Daoy (cell line): ENCODE data around the gene KCNK10. TPM values are rescaled to one million over a fixed set of nuclear protein-coding genes. Genes with fewer than 3 reads are reported as not detected.
A peak's percentile ranks its signal among the peaks of the same experiment; 100 is the strongest.

ENCODE experiments used
- DNase-seq: peaks from one replicate; pipeline ENCODE4 v3.0.0-alpha.2; 2015; ENCODE audit warnings: low read depth
- total RNA-seq: library from RNA; depleted of rRNA; stranded (reverse); fragments of >200 nt; shearing (Covaris generic); gene quantifications from 2 replicates; pipeline ENCODE4 v1.2.3, GENCODE V29; 2014; rRNA removed

KCNK10 gene
- total RNA-seq = 0.06 and 0.63 TPM in 2 replicates

- peak; percentile 13 for DNase-seq
Observed at GRCh38 chr14:88323086-88323522, at the start of gene KCNK10. Gene KCNK10, minus strand, starts transcription at chr14:88323269. Its CDS starts 471 bp downstream, at chr14:88322798.

DNA sequence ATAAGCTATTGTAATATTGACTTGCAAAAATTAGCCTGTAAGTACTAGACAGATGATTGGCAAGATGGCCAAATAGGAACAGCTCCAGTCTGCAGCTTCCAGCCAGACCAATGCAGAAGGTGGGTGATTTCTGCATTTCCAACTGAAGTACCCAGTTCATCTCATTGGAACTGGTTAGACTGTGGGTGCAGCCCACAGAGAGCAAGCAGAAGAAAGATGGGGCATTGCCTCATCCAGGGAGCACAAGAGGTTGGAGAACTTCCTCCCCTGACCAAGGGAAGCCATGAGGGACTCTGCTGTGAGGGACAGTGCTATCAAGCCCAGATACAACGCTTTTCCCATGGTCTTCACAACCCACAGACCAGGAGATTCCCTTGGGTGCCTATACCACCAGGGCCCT, 46.4 kb upstream of the KCNK10 start:
- DNase-seq = no peak

DNA sequence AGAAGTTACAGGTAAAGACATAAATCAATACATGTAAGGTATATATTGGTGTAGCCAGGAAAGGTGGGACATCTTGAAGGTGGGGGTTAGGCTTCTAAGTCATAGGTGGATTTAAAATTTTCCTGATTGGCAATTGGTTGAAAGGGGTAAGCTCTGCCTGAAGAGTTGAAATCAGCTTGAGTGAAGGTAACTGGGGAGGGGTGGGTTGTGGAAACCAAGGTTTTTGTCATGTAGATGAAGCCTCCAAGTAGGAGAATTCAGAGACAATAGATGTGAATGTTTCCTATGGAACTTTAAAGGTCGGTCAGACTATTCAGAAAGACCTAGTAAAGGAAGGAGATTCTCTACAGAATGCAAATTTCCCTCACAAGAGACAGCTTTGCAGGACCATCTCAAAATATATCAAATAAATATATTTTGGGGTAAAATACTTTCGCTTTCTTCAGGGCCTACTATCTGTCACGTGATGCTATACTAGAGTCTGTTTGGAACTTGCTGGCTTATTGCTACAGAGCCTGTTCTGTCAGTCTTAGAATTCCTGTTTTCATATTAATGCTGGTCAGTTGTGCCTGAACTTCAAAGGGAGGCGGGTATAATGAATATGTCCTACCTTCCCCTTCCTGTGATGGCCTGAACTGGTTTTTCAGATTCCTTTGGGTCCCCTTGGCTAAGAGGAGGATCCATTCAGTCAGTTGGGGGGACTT, 41.8 kb upstream of the KCNK10 start:
- DNase-seq = no peak

- DNase-seq = no peak
Observed at GRCh38 chr14:88363644-88364043, 40.6 kb upstream of the KCNK10 start.

- no peak for DNase-seq
Observed at GRCh38 chr14:88359500-88359899, 36.4 kb upstream of the KCNK10 start.

DNA sequence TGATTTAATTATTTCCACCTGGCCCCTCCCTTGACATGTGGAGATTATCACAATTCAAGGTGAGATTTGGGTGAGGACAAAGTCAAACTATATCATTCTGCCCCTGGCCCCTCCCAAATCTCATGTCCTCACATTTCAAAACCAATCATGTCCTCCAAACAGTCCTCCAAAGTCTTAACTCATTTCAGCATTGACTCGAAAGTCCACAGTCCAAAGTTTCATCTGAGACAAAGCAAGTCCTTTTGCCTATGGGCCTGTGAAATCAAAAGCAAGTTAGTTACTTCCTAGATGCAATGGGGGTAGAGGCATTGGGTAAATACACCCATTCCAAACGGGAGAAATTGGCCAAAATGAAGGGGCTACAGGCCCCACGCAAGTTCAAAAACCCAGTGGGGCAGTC, 31.3 kb upstream of the KCNK10 start:
- no peak for DNase-seq

DNA sequence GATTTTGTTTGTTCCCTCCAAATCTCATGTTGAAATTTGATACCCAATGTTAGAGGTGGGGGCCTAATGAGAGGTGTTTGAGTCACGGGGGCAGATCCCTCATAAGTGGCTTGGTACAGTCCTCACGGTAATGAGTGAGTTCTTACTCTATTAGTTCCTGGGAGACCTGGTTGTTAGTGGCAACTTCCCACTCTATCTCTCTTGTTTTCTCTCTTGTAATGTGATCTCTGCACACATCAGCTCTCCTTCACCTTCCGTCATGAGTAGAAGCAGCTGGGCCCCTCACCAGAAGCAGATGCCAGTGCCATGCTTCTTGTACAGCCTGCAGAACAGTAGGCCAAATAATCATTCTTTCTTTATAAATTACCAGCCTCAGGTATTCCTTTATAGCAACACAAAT, 29.6 kb upstream of the KCNK10 start:
- DNase-seq = peak; percentile 21

DNA sequence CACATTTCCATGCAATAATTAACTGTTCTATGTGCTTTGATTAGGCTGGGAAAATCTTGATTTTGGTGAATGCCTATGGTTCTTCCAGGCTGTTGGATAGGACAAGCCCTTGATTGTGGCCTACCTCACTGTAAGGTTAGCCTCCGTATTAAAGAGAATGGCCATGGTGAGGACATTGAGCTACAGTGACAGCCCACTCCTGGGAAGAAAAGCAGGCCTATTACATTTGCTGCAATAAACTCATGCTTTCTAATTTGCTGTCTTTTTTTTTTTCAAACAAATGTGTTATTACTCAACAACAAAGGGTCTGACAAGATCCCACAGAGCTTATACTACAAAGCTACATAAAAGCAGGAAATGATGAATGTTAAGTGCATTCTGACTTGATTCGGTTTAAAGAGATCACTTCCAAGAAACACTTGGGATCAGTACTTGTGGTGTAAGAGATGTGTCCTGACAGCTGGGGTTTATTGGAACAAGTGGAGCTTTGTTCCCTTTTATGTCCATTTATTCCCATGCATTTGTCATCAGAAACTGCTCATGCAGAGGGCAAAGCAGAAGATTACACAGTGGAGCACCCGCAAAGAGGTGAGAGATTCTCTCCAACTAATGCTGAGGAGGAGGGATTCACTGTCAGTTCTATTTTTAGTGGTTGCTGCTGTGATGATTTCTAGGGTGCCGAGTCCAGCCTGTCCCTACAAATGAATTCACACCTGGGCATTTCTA, 29.1 kb upstream of the KCNK10 start:
- DNase-seq = peak; percentile 19

- no peak for DNase-seq
Observed at GRCh38 chr14:88348546-88348945, 25.5 kb upstream of the KCNK10 start.

DNA sequence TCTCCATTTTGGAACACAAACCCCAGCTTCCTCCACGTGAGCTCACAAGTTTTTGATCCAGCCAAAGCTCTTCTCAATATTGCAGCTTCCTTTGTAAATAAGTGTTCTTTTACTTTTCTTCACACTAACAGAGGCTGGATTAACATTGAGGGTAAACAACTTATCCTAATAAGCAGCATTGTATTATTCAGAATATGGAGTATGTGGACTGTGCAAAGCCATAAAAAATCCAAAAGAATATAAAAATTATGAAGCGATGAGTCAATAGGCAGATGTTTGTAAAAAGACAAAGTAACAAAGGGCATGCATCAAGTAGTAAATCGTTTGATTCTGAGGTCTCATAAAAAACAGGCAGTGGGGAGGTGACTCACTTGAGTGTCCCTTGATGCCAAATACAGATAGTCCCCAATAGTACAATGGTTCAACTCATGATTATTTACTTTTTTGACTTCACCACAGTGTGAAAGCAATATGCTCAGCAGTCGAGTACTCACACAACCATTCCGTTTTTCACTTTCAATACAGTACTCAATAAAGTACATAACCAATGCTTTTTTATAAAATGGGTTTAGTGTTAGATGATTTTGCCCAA, 23.1 kb upstream of the KCNK10 start:
- DNase-seq = peak; percentile 45

GRCh38 chr14:88342980-88343379, 19.9 kb upstream of the KCNK10 start:
- DNase-seq = no peak

- DNase-seq = no peak
Observed at GRCh38 chr14:88340357-88340756, 17.3 kb upstream of the KCNK10 start.

- no peak for DNase-seq
Observed at GRCh38 chr14:88333036-88333435, 10.0 kb upstream of the KCNK10 start.

DNA sequence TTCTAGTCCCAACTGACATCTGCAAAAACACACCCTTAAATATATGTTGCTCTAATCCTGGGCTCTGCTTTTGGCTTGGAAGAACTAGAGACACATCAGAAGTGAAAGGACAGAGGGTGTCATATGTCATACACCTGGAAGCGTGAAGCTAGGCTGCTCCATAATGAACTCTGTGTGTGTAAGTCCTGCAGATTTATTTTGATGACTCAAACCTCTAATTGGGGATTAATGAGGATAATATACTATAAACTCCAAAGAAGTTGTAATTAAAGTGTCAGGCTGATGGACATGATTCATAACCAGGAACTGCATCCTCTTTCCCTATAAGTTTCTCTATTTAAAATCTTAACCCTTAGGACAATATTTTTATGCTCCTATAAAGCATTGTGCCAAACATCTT, 4.4 kb upstream of the KCNK10 start:
- DNase-seq = no peak

GRCh38 chr14:88326352-88327103, 3.5 kb upstream of the KCNK10 start:
- DNase-seq = peak; percentile 17

GRCh38 chr14:88325883-88326282, 2.8 kb upstream of the KCNK10 start:
- no peak for DNase-seq

GRCh38 chr14:88324930-88325329, 1.9 kb upstream of the KCNK10 start:
- no peak for DNase-seq

DNA sequence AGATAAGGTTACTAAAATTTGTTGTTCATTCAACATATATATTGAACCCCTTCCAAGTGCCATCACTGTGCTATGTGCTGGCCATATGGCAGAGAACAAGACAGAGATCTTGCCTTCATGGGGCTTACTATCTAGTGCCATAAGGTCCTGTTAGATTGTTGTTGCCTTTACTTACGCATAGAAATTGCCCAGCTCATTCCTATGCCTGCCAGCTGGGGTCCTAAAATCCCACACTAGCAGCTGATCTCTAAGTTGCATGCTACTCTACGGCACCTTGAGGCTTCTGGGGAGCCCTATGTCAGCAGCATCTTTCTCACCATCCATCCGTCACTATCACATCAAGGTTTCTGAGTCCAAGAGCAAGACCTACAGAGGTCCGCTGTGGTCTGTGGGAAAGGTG, 1.4 kb upstream of the KCNK10 start:
- DNase-seq = no peak

GRCh38 chr14:88323523-88324199, 592 bp upstream of the KCNK10 start:
- DNase-seq = peak; percentile 62

DNA sequence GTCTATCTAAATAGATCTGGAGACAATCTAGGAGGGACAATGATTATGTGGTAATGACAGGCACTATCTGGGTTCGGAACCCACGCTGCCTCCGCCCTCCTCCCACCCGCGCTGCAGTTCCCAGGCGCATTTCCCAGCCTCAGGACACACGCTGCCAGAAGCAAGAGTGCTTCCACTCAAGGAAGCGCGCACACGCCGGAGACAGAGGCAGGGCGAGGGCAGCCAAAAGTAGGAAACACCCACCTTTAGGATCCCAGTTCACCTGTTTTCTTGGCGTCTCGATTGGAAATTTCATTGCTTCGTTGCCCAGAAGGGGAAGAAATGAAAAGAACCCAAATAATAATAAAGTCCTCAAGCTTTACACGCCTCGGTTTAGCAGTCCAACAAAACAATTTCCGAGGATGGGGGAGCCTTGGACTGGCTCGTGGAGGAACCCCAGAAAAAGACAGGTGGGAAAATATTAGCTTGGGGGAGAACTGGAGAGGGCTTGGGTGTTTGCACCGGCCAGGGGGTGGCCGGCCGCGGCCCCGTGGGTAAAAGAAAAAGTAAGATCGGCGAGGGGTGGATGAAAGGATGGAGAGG, 474 bp downstream of the KCNK10 start:
- no peak for DNase-seq
